ENCODE measurements around the gene CTXND2. TPM values are rescaled to one million over a fixed set of nuclear protein-coding genes. Genes with fewer than 3 reads are reported as not detected.

CTXND2 gene
- total RNA-seq, 3 donors from 2014 or later: not detected

GRCh38 chr1:150902346-150902745 lies 15.4 kb downstream of the CTXND2 start:
- H3K4me1 ChIP-seq (ENCODE audit: low read depth): no peaks in the 10 kb centered on the region
- no peaks in the 10 kb centered on the region for H3K9me3 ChIP-seq
- TF ChIP-seq CTCF (IDR thresholded peaks at IDR 0.05): no peak
- intact Hi-C loops (cut with DNase I, micrococcal nuclease): no loop called here
- DNase-seq (no peak), ATAC-seq (no peak)
- no peaks in the 10 kb centered on the region for H3K36me3 ChIP-seq (ENCODE audit: low read depth)
- no peak overlapping the region for H3K4me3 ChIP-seq

GRCh38 chr1:150902751-150903150 lies 15.8 kb downstream of the CTXND2 start:
- no peak for ATAC-seq
- H3K9me3 ChIP-seq: no peaks in the 10 kb centered on the region

GRCh38 chr1:150905301-150905700 lies 18.4 kb downstream of the CTXND2 start:
- Histone ChIP-seq H3K9me3 (no peaks in the 10 kb centered on the region), H3K36me3 (ENCODE audit: low read depth) (no peaks in the 10 kb centered on the region), H3K4me1 (ENCODE audit: low read depth) (no peaks in the 10 kb centered on the region), H3K4me3 (no peak overlapping the region)
- DNase-seq (no peak), ATAC-seq (no peak)
- intact Hi-C loops (cut with DNase I, micrococcal nuclease): no loop called here
- TF ChIP-seq CTCF (IDR thresholded peaks at IDR 0.05): no peak

More at GRCh38 chr1:150902751-150903150, 15.8 kb downstream of the CTXND2 start:
- H3K36me3 ChIP-seq (ENCODE audit: low read depth): no peaks in the 10 kb centered on the region
- no peak for DNase-seq
- H3K4me1 ChIP-seq (ENCODE audit: low read depth): no peaks in the 10 kb centered on the region
- intact Hi-C loops (cut with DNase I, micrococcal nuclease): no loop called here
- no peak for TF ChIP-seq CTCF (IDR thresholded peaks at IDR 0.05)
- H3K4me3 ChIP-seq: no peak overlapping the region

- H3K4me1 ChIP-seq (ENCODE audit: low read depth): no peaks in the 10 kb centered on the region
- intact Hi-C loops (cut with DNase I, micrococcal nuclease): no loop called here
- DNase-seq (no peak), ATAC-seq (no peak)
- H3K4me3 ChIP-seq: no peak overlapping the region
- no peaks in the 10 kb centered on the region for H3K36me3 ChIP-seq (ENCODE audit: low read depth)
- TF ChIP-seq CTCF (IDR thresholded peaks at IDR 0.05): no peak
- H3K9me3 ChIP-seq: no peaks in the 10 kb centered on the region
These were observed 19.4 kb downstream of the CTXND2 start for GRCh38 chr1:150906329-150906728.

- ATAC-seq: no peak
- Histone ChIP-seq H3K4me3 (no peak overlapping the region), H3K36me3 (ENCODE audit: low read depth) (no peaks in the 10 kb centered on the region), H3K4me1 (ENCODE audit: low read depth) (no peaks in the 10 kb centered on the region), H3K9me3 (no peaks in the 10 kb centered on the region)
- no peak for TF ChIP-seq CTCF (IDR thresholded peaks at IDR 0.05)
- DNase-seq: no peak
- intact Hi-C loops (cut with DNase I, micrococcal nuclease): no loop called here
These were observed 19.9 kb downstream of the CTXND2 start for GRCh38 chr1:150906813-150907212.

- no peak for DNase-seq
- no peak for TF ChIP-seq CTCF (IDR thresholded peaks at IDR 0.05)
- H3K4me3 ChIP-seq: no peak overlapping the region
- H3K4me1 ChIP-seq (ENCODE audit: low read depth): no peaks in the 10 kb centered on the region
- ATAC-seq: no peak
- H3K36me3 ChIP-seq (ENCODE audit: low read depth): no peaks in the 10 kb centered on the region
- intact Hi-C loops (cut with DNase I, micrococcal nuclease): no loop called here
- H3K9me3 ChIP-seq: no peaks in the 10 kb centered on the region
These were observed 22.7 kb downstream of the CTXND2 start for GRCh38 chr1:150909585-150910180.

Data from mucosa of descending colon (tissue), 3 donors.